ENCODE measurements around the gene PTK6.

The PTK6 gene

GRCh38 chr20:63534831-63535651 lies 2.1 kb downstream of the PTK6 start:
- Histone ChIP-seq H3K27ac (ENCODE audit: low read depth in 2 of 2, low read length in 2 of 2) (peak overlapping the region; percentile 91 to 96), H3K9me3 (ENCODE audit: control insufficient read depth in 2 of 2, low read length in 2 of 2) (no peaks in the 10 kb centered on the region), H3K36me3 (ENCODE audit: control insufficient read depth in 2 of 2, insufficient read depth in 2 of 2, low read length in 2 of 2) (peaks cover 3% of the 10 kb centered on the region in 2 donors), H3K4me1 (ENCODE audit: control insufficient read depth in 2 of 2, insufficient read depth in 2 of 2, low read length in 2 of 2) (peaks cover 36 to 52% of the 10 kb centered on the region in 2 donors), H3K4me3 (ENCODE audit: low read length in 2 of 2) (peak overlapping the region; percentile 52 to 54), H3K9ac (ENCODE audit: low read depth in 1 of 2, low read length in 2 of 2) (peak overlapping the region; percentile 47 to 76), H3K27me3 (ENCODE audit: control insufficient read depth in 2 of 2, insufficient read depth in 2 of 2, low read length in 2 of 2) (no peaks in the 10 kb centered on the region)

GRCh38 chr20:63534427-63534830 lies 2.7 kb downstream of the PTK6 start:
- H3K4me3 ChIP-seq (ENCODE audit: low read length in 2 of 2) = peak overlapping the region in 1 of 2 donors; percentile 54
- H3K27me3 ChIP-seq (ENCODE audit: control insufficient read depth in 2 of 2, insufficient read depth in 2 of 2, low read length in 2 of 2) = no peaks in the 10 kb centered on the region
- H3K36me3 ChIP-seq (ENCODE audit: control insufficient read depth in 2 of 2, insufficient read depth in 2 of 2, low read length in 2 of 2) = peaks cover 3% of the 10 kb centered on the region in 2 donors
- H3K27ac ChIP-seq (ENCODE audit: low read depth in 2 of 2, low read length in 2 of 2) = peak overlapping the region; percentile 91 to 96
- H3K4me1 ChIP-seq (ENCODE audit: control insufficient read depth in 2 of 2, insufficient read depth in 2 of 2, low read length in 2 of 2) = peaks cover 35 to 51% of the 10 kb centered on the region in 2 donors
- H3K9ac ChIP-seq (ENCODE audit: low read depth in 1 of 2, low read length in 2 of 2) = peak overlapping the region; percentile 47 to 76
- no peaks in the 10 kb centered on the region for H3K9me3 ChIP-seq (ENCODE audit: control insufficient read depth in 2 of 2, low read length in 2 of 2)

GRCh38 chr20:63533871-63534393 lies 3.2 kb downstream of the PTK6 start:
- peaks cover 30 to 46% of the 10 kb centered on the region in 2 donors for H3K4me1 ChIP-seq (ENCODE audit: control insufficient read depth in 2 of 2, insufficient read depth in 2 of 2, low read length in 2 of 2)
- H3K36me3 ChIP-seq (ENCODE audit: control insufficient read depth in 2 of 2, insufficient read depth in 2 of 2, low read length in 2 of 2) = peaks cover 6 to 7% of the 10 kb centered on the region in 2 donors
- H3K9me3 ChIP-seq (ENCODE audit: control insufficient read depth in 2 of 2, low read length in 2 of 2) = no peaks in the 10 kb centered on the region
- H3K27me3 ChIP-seq (ENCODE audit: control insufficient read depth in 2 of 2, insufficient read depth in 2 of 2, low read length in 2 of 2) = no peaks in the 10 kb centered on the region
- peak overlapping the region in 1 of 2 donors; percentile 54 for H3K4me3 ChIP-seq (ENCODE audit: low read length in 2 of 2)
- H3K27ac ChIP-seq (ENCODE audit: low read depth in 2 of 2, low read length in 2 of 2) = peak overlapping the region; percentile 91 to 96
- peak overlapping the region; percentile 47 to 76 for H3K9ac ChIP-seq (ENCODE audit: low read depth in 1 of 2, low read length in 2 of 2)

- H3K9ac ChIP-seq (ENCODE audit: low read depth in 1 of 2, low read length in 2 of 2) = peak overlapping the region in 1 of 2 donors; percentile 65
- H3K4me3 ChIP-seq (ENCODE audit: low read length in 2 of 2) = no peak overlapping the region
- H3K27me3 ChIP-seq (ENCODE audit: control insufficient read depth in 2 of 2, insufficient read depth in 2 of 2, low read length in 2 of 2) = no peaks in the 10 kb centered on the region
- H3K36me3 ChIP-seq (ENCODE audit: control insufficient read depth in 2 of 2, insufficient read depth in 2 of 2, low read length in 2 of 2) = peaks cover 6 to 8% of the 10 kb centered on the region in 2 donors
- H3K4me1 ChIP-seq (ENCODE audit: control insufficient read depth in 2 of 2, insufficient read depth in 2 of 2, low read length in 2 of 2) = peaks cover 27 to 43% of the 10 kb centered on the region in 2 donors
- H3K9me3 ChIP-seq (ENCODE audit: control insufficient read depth in 2 of 2, low read length in 2 of 2) = no peaks in the 10 kb centered on the region
- H3K27ac ChIP-seq (ENCODE audit: low read depth in 2 of 2, low read length in 2 of 2) = peak overlapping the region; percentile 91 to 96
These were observed 3.8 kb downstream of the PTK6 start for GRCh38 chr20:63533388-63533787.

GRCh38 chr20:63532449-63532971 lies 4.7 kb downstream of the PTK6 start:
- Histone ChIP-seq H3K36me3 (ENCODE audit: control insufficient read depth in 2 of 2, insufficient read depth in 2 of 2, low read length in 2 of 2) (peaks cover 6 to 8% of the 10 kb centered on the region in 2 donors), H3K27ac (ENCODE audit: low read depth in 2 of 2, low read length in 2 of 2) (no peak overlapping the region), H3K4me3 (ENCODE audit: low read length in 2 of 2) (no peak overlapping the region), H3K27me3 (ENCODE audit: control insufficient read depth in 2 of 2, insufficient read depth in 2 of 2, low read length in 2 of 2) (no peaks in the 10 kb centered on the region), H3K4me1 (ENCODE audit: control insufficient read depth in 2 of 2, insufficient read depth in 2 of 2, low read length in 2 of 2) (peaks cover 27 to 41% of the 10 kb centered on the region in 2 donors), H3K9me3 (ENCODE audit: control insufficient read depth in 2 of 2, low read length in 2 of 2) (no peaks in the 10 kb centered on the region), H3K9ac (ENCODE audit: low read depth in 1 of 2, low read length in 2 of 2) (no peak overlapping the region)

GRCh38 chr20:63531686-63532448 lies 5.3 kb downstream of the PTK6 start:
- Histone ChIP-seq H3K9ac (ENCODE audit: low read depth in 1 of 2, low read length in 2 of 2) (no peak overlapping the region), H3K36me3 (ENCODE audit: control insufficient read depth in 2 of 2, insufficient read depth in 2 of 2, low read length in 2 of 2) (peaks cover 6 to 8% of the 10 kb centered on the region in 2 donors), H3K4me1 (ENCODE audit: control insufficient read depth in 2 of 2, insufficient read depth in 2 of 2, low read length in 2 of 2) (peaks cover 25 to 36% of the 10 kb centered on the region in 2 donors), H3K27ac (ENCODE audit: low read depth in 2 of 2, low read length in 2 of 2) (no peak overlapping the region), H3K27me3 (ENCODE audit: control insufficient read depth in 2 of 2, insufficient read depth in 2 of 2, low read length in 2 of 2) (no peaks in the 10 kb centered on the region), H3K9me3 (ENCODE audit: control insufficient read depth in 2 of 2, low read length in 2 of 2) (no peaks in the 10 kb centered on the region), H3K4me3 (ENCODE audit: low read length in 2 of 2) (no peak overlapping the region)

- Histone ChIP-seq H3K4me3 (ENCODE audit: low read length in 2 of 2) (no peak overlapping the region), H3K9me3 (ENCODE audit: control insufficient read depth in 2 of 2, low read length in 2 of 2) (no peaks in the 10 kb centered on the region), H3K27ac (ENCODE audit: low read depth in 2 of 2, low read length in 2 of 2) (peak overlapping the region; percentile 58 to 67), H3K27me3 (ENCODE audit: control insufficient read depth in 2 of 2, insufficient read depth in 2 of 2, low read length in 2 of 2) (no peaks in the 10 kb centered on the region), H3K9ac (ENCODE audit: low read depth in 1 of 2, low read length in 2 of 2) (peak overlapping the region in 1 of 2 donors; percentile 44), H3K4me1 (ENCODE audit: control insufficient read depth in 2 of 2, insufficient read depth in 2 of 2, low read length in 2 of 2) (peaks cover 26 to 36% of the 10 kb centered on the region in 2 donors), H3K36me3 (ENCODE audit: control insufficient read depth in 2 of 2, insufficient read depth in 2 of 2, low read length in 2 of 2) (peaks cover 6 to 8% of the 10 kb centered on the region in 2 donors)
These were observed 6.4 kb downstream of the PTK6 start for GRCh38 chr20:63530788-63531160.

GRCh38 chr20:63529861-63530787 lies 7.1 kb downstream of the PTK6 start:
- Histone ChIP-seq H3K27me3 (ENCODE audit: control insufficient read depth in 2 of 2, insufficient read depth in 2 of 2, low read length in 2 of 2) (no peaks in the 10 kb centered on the region), H3K9ac (ENCODE audit: low read depth in 1 of 2, low read length in 2 of 2) (peak overlapping the region in 1 of 2 donors; percentile 44), H3K36me3 (ENCODE audit: control insufficient read depth in 2 of 2, insufficient read depth in 2 of 2, low read length in 2 of 2) (peaks cover 6 to 8% of the 10 kb centered on the region in 2 donors), H3K4me1 (ENCODE audit: control insufficient read depth in 2 of 2, insufficient read depth in 2 of 2, low read length in 2 of 2) (peaks cover 24 to 33% of the 10 kb centered on the region in 2 donors), H3K27ac (ENCODE audit: low read depth in 2 of 2, low read length in 2 of 2) (peak overlapping the region; percentile 58 to 67), H3K9me3 (ENCODE audit: control insufficient read depth in 2 of 2, low read length in 2 of 2) (no peaks in the 10 kb centered on the region), H3K4me3 (ENCODE audit: low read length in 2 of 2) (no peak overlapping the region)

- H3K27ac ChIP-seq (ENCODE audit: low read depth in 2 of 2, low read length in 2 of 2) = no peak overlapping the region
- peaks cover 16 to 25% of the 10 kb centered on the region in 2 donors for H3K4me1 ChIP-seq (ENCODE audit: control insufficient read depth in 2 of 2, insufficient read depth in 2 of 2, low read length in 2 of 2)
- no peaks in the 10 kb centered on the region for H3K9me3 ChIP-seq (ENCODE audit: control insufficient read depth in 2 of 2, low read length in 2 of 2)
- H3K9ac ChIP-seq (ENCODE audit: low read depth in 1 of 2, low read length in 2 of 2) = no peak overlapping the region
- H3K4me3 ChIP-seq (ENCODE audit: low read length in 2 of 2) = no peak overlapping the region
- no peaks in the 10 kb centered on the region for H3K27me3 ChIP-seq (ENCODE audit: control insufficient read depth in 2 of 2, insufficient read depth in 2 of 2, low read length in 2 of 2)
- peaks cover 6 to 8% of the 10 kb centered on the region in 2 donors for H3K36me3 ChIP-seq (ENCODE audit: control insufficient read depth in 2 of 2, insufficient read depth in 2 of 2, low read length in 2 of 2)
These were observed 7.9 kb downstream of the PTK6 start for GRCh38 chr20:63529180-63529860.
